ENCODE results near the gene LMNA.
A peak's percentile ranks its signal among the peaks of the same experiment; 100 is the strongest.

LMNA gene

GRCh38 chr1:156143765-156144489 lies 29.4 kb downstream of the LMNA start:
- no peak for DNase-seq (ENCODE audit: low read depth)

- no peak for DNase-seq (ENCODE audit: low read depth)
Measured at GRCh38 chr1:156144742-156145141, 30.2 kb downstream of the LMNA start.

GRCh38 chr1:156145650-156146019 lies 31.1 kb downstream of the LMNA start:
- DNase-seq (ENCODE audit: low read depth) = no peak

GRCh38 chr1:156146020-156146768 lies 31.7 kb downstream of the LMNA start:
- DNase-seq (ENCODE audit: low read depth) = no peak

DNA sequence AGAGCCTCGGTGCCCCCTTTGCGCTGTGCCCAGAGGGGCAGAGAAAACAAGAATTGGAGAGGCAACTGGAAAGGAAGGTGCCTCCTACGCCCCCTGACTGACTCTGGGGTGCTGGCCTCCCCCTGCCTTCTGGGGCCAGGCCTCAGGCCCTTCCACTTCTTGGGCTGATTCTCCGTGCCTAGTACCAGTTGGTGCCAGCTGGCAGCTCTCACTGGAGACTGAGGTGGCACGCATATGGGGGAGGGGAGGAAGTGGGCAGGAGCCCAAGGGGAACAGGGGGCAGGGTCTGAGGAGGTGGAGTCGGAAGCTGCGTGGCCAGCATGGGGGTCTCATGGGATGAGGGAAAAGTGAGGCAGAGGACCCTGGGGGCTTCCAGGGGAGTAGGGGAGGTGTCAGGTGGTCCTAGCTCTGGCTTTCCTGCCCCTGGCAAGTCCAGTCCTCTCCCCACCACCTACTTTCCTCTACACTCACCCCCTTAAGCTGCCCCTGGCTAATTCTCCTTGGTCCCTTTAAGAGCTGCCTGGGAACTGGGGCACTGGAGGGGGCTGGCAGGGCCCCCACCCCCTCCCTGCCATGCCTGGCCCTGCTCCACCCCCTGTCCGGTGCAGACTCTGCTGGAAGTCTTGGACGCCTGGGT lies 32.4 kb downstream of the LMNA start:
- no peak for DNase-seq (ENCODE audit: low read depth)

DNA sequence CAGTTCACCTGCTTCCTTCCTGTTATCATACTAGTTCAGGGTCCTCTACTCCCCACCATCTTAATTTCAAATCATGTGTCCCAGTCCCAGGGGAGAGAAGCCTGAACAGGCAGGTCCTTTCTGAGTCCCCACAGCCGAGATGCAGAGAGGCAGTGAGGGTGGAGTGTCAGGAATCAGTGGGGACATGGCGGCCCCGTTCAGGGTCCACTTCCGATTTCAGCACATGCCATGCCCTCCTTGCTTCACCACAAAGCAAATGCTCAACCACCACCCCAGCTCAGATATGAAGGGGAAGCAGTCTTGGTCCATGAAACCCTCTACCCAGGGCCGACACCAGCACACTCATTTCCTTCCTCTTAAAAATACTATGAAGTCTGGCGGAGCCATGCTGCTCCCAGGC lies 33.7 kb downstream of the LMNA start:
- no peak for DNase-seq (ENCODE audit: low read depth)

DNA sequence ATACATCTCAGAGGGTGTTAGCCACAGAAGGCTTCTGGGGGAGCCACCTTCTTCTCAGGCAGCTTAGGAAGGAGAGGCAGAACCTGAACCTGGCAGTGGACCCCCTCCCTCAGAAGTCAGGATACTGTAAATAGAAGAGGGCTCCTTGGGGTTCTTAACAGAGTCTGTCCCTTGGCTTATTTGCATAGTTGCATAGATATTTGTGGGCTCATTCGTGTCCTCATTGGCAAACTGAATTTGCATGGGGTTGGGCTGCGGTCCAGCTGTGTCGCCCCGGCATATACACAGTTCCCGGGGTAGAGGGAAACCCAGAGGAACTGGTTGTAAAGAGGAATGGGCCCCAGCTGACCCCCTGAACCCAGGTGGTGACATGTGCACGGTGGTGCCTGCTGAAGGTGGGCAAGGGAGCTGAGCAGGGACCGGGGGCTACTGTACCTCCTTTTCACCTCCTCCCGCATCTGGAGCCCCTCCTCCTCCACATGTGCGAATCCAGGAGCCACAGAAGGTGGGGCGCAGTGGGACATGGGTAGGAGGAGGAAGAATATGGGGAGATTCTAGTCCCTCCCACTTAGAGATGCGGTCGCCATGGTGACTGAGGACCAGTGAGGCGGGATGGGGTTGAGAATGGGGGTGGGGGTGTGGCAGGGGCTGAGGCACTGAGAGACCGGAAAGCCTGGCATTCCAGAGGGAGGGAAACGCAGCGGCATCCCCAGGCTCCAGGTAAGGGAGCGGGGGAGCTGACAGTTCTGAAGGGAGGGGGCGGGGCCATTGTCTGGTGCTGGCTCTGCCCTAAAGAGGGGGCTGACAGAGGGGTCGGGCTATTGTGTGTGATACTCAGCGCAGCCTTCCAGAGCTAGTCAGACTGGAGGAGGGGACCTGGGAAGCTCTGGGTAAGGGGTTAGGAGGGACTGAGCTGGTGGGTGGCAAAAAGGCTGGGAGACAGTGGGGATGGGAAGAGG lies 35.1 kb downstream of the LMNA start:
- no peak for DNase-seq (ENCODE audit: low read depth)

- DNase-seq (ENCODE audit: low read depth) = no peak
Measured at GRCh38 chr1:156150333-156151011, 36.0 kb downstream of the LMNA start.

DNA sequence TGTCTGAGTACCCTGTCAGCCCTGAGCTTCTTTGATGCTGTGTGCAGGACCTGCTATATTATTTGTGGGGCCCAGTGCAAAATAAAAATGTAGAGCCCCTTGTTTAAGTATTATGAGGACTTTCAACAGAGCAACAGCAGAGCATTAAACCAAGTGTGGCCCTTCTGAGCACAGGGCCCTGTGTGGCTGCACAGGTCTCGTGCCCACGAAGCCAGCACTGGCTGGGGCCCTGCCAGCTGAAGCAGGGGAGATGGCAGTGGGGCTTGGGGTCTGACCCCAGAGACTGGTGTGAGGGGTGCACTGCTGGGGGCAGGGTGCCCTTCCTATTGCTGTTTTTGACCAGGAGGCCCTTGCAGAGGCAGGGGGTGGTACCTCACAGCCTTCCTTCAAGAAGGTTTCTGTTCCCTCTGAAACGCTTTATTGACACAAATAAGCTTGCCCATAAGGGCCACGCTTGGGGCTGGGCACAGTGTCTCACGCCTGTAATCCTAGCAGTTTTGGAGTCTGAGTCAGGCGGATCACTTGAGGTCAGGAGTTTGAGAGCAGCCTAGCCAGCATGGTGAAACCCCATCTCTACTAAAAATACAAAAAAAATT lies 36.7 kb downstream of the LMNA start:
- no peak for DNase-seq (ENCODE audit: low read depth)

GRCh38 chr1:156152628-156153027 lies 38.1 kb downstream of the LMNA start:
- no peak for DNase-seq (ENCODE audit: low read depth)

DNA sequence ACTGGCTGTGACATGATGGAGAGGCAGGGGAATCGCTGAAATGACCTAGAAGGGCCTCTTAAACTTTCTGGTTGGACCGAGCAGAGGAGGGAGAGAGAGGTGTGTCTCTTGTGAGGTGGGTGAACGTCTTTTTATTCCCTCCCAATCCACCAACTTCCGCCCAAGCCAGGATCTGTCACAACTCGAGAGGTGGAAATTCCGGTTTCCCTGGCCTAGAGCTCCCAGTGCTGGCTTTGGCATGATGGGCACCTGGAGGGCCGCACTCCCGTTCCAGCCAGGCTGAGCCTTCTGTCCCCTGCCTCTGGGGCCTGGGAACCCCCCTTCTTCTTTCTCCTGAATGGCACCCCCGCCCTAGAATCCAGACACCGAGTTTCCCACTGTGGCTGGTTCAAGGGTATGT lies 38.9 kb downstream of the LMNA start, which contains the start of gene SEMA4A:
TSS of gene SEMA4A (plus strand) at position 224 of the 400 bp plus-strand sequence. CDS start 994 bp downstream, outside the sequence.
- DNase-seq (ENCODE audit: low read depth) = no peak

DNA sequence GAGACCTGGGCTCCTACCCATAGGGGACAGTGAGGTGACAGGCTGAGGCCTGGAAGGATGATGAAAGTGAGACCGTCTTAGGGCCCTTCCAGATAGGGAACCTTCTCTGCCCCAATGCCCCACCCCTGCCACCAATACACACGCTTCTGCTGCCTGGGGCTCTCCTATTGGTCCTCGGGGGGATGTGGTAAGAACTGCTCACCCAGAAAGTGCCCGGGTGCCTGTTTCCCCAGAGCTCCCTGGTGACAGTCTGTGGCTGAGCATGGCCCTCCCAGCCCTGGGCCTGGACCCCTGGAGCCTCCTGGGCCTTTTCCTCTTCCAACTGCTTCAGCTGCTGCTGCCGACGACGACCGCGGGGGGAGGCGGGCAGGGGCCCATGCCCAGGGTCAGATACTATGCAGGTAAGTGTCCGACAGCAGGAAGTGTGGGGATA lies 39.8 kb downstream of the LMNA start:
- DNase-seq (ENCODE audit: low read depth) = no peak

- DNase-seq (ENCODE audit: low read depth) = no peak
Measured at GRCh38 chr1:156155756-156156510, 41.4 kb downstream of the LMNA start.

DNA sequence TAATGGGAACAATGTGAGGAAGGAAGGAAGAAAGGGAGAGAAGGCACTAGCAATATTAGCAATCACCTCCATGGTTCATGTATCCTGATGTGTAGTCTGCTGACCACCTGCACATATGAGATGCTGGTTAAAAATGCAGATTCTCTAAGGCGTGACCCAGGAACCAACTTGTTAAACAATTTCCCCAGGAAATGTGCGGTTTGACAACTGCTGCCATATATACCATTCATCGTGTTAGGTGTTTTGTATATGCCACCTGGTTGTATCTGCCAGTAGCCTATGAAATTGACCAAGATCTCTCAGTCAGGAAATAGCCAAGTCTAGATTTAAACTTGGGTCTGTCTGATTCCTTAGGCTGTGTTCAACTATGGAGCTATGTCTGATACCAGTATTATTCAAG lies 43.0 kb downstream of the LMNA start:
- no peak for DNase-seq (ENCODE audit: low read depth)

DNA sequence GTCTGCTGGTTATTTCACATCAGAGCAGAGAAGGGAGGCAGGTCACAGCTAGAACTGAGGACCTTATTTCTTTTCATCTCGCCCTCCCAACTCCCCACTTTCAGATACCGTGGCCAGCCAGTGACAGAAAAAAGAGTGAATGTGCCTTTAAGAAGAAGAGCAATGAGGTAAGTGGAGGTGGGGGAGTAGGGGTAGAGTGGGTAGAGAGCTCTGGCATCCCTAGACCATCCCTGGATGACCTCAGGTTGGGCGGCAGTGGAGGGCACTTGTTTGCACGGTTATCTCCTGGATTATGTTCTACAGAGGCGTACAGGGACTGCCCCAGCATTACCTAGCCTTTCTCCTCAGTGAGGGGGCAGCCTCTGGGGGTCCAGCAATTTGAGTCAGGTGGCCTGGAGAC lies 43.5 kb downstream of the LMNA start:
- no peak for DNase-seq (ENCODE audit: low read depth)

DNA sequence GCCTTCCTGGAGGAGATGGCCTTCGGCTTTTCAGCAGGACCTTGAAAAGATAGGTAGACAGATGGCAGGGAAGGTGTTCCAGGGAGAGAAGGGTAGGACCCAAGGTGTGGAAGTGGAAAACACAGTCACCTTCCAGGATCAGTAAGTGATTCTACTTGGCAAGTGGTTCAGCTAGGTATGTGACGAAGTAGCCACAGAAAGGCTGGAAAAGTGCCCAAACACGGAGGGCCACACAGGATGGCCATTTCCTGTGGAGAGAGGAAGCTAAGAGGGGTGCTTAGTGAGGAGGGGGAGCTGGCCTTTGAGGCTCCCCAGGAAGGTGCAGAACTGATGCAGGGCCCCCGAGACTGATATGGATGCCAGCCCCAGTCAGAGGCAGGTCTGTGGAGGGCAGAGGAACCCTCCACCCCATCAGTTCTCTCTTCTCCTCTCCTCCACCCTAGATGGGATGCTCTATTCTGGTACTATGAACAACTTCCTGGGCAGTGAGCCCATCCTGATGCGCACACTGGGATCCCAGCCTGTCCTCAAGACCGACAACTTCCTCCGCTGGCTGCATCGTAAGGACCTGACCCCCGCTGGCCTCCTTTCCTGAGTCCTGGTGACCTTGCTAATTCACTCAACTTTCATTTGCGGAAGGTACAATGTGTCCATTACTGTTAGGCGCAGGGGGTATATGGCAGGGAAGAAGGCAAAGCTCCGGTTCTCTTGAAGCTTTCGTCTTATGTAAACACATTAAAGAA lies 45.7 kb downstream of the LMNA start:
- no peak for DNase-seq (ENCODE audit: low read depth)

GRCh38 chr1:156160743-156161171 lies 46.2 kb downstream of the LMNA start:
- DNase-seq (ENCODE audit: low read depth) = peak; percentile 41

DNA sequence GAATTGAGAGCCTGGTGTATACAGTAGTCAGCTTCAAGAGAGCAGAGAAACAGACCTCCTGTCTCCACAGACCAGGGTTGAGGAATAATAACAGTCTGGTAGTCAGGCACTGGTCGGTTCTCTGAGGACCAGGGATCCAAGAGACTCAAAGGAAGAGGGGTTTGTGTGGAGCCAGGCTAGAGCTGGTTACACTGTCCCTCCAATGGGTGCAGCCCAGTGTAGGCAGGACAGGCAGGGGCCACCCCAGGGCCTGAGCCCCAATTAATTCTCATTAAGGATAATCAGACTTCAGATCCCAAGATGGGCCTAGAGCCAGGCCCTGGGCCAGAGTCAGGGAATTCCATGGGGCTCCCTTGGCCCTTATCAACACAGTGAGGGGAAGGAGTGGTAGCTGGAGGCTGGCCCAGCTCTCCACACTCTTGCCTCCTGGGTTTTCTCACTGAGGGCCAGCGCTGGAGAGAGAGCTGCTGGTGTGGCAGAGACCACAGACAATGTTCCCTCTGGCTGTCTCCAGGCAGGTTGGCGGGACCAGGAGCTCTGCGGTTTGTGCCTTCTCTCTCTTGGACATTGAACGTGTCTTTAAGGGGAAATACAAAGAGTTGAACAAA lies 48.0 kb downstream of the LMNA start:
- no peak for DNase-seq (ENCODE audit: low read depth)

DNA sequence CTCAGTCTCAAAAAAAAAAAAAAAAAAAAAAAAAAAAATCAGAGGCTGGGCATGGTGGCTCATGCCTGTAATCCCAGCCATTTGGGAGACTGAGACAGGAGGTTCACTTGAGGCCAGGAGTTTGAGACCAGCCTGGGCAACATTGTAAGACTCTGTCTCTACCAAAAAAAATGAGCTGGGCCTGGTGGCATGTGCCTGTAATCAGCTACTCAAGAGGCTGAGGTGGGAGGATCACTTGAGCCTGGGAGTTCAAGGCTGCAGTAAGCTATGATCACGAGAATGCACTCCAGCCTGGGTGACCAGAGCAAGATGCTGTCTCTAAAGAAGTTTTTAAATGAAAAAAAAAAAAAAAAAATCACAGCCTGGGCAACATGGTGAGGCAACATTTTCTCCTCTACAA lies 49.2 kb downstream of the LMNA start:
- DNase-seq (ENCODE audit: low read depth) = no peak

All from activated T-helper 1 cell treated with Interleukin-2 at 50 U/mL for 16 hours (primary cell).